Astrocyte of the cerebellum (primary cell): ENCODE results near the gene RHOBTB3.

Experiments
- DNase-seq: peaks from one replicate; pipeline ENCODE4 v3.0.0-alpha.2; 2011; ENCODE audit warnings: low read depth
- H3K4me3 ChIP-seq: 2 replicates; pipeline ENCODE4 v1.5.1; 2011; ENCODE audit warnings: mild to moderate bottlenecking, low read depth, low read length, moderate library complexity
- CTCF ChIP-seq: IDR thresholded peaks from 2 replicates; pipeline ENCODE4 v1.5.1; 2012; ENCODE audit warnings: low read length, low read depth, moderate library complexity, mild to moderate bottlenecking; ENCODE audit errors: missing control alignments
- in situ Hi-C: cut with HindIII; loops from 2 replicates; pipeline ENCODE4 v1.10.0; 2017; ENCODE audit warnings: low sequenced_read_pairs

The RHOBTB3 gene

GRCh38 chr5:95743232-95743631, 12.1 kb downstream of the RHOBTB3 start:
- DNase-seq: no peak
- no peak for TF ChIP-seq CTCF
- in situ Hi-C loops: loop anchor here (5.0 kb wide), 1 partner anchor 76 kb away; no protein-coding TSS in a partner anchor
- no peak overlapping the region for H3K4me3 ChIP-seq

GRCh38 chr5:95743877-95744276, 12.7 kb downstream of the RHOBTB3 start:
- no peak for DNase-seq
- TF ChIP-seq CTCF: no peak
- no peak overlapping the region for H3K4me3 ChIP-seq
- in situ Hi-C loops: loop anchor here (5.0 kb wide), 1 partner anchor 77 kb away; no protein-coding TSS in a partner anchor

- DNase-seq: no peak
- in situ Hi-C loops: no loop called here
- TF ChIP-seq CTCF: no peak
- H3K4me3 ChIP-seq: no peak overlapping the region
Measured at GRCh38 chr5:95746194-95746593, 15.1 kb downstream of the RHOBTB3 start.

- no peak for DNase-seq
- H3K4me3 ChIP-seq: no peak overlapping the region
- no peak for TF ChIP-seq CTCF
- in situ Hi-C loops: no loop called here
Measured at GRCh38 chr5:95746722-95747679, 15.9 kb downstream of the RHOBTB3 start.

- no peak overlapping the region for H3K4me3 ChIP-seq
- TF ChIP-seq CTCF: no peak
- in situ Hi-C loops: no loop called here
- no peak for DNase-seq
Measured at GRCh38 chr5:95748133-95748532, 17.0 kb downstream of the RHOBTB3 start.

- in situ Hi-C loops: no loop called here
- TF ChIP-seq CTCF: no peak
- no peak for DNase-seq
- H3K4me3 ChIP-seq: no peak overlapping the region
Measured at GRCh38 chr5:95754545-95754944, 23.4 kb downstream of the RHOBTB3 start.
